HepG2 (cell line): Measurements from ENCODE around the gene TRABD. TPM values are rescaled to one million over a fixed set of nuclear protein-coding genes. Genes with fewer than 3 reads are reported as not detected.

Source experiments
- CREB3 ChIP-seq: sonication (generic); formaldehyde crosslinking; IDR thresholded peaks from 2 replicates; pipeline ENCODE4 v1.5.0; 2020; ENCODE audit warnings: missing genetic modification reagents
- FOSL2 ChIP-seq: sonication (generic); formaldehyde crosslinking; IDR thresholded peaks from 2 replicates; pipeline ENCODE4 v1.4.0; 2020; ENCODE audit warnings: missing genetic modification reagents
- HDAC1 ChIP-seq: sonication (generic); formaldehyde crosslinking; IDR thresholded peaks from 2 replicates; pipeline ENCODE4 v1.5.1; 2020; ENCODE audit warnings: mild to moderate bottlenecking, missing genetic modification reagents
- KDM3A ChIP-seq: IDR thresholded peaks from 2 replicates; pipeline ENCODE4 v1.6.1; 2018; ENCODE audit warnings: low read depth, missing compliant biosample characterization
- MED13 ChIP-seq: sonication (generic); formaldehyde crosslinking; IDR thresholded peaks from 2 replicates; pipeline ENCODE4 v1.5.0; 2020; ENCODE audit warnings: missing genetic modification reagents
- MNT ChIP-seq: fragments of 450-650 bp; IDR thresholded peaks from 2 replicates; pipeline ENCODE4 v1.6.1; 2016
- MXD4 ChIP-seq: IDR thresholded peaks from 2 replicates; pipeline ENCODE4 v1.6.1; 2016; ENCODE audit warnings: mild to moderate bottlenecking, missing biosample characterization, missing genetic modification reagents
- MXI1 ChIP-seq: IDR thresholded peaks from 3 replicates; pipeline ENCODE4 v1.6.1; 2012; ENCODE audit warnings: low read depth, low read length, inconsistent platforms, borderline replicate concordance
- NFIC ChIP-seq: IDR thresholded peaks from 2 replicates; pipeline ENCODE4 v1.6.1; 2012; ENCODE audit warnings: mild to moderate bottlenecking, low read length, inconsistent platforms
- REST ChIP-seq, 2 experiments: IDR thresholded peaks; 2 replicates each; pipeline ENCODE4 v1.6.1; 2011 to 2012; ENCODE audit warnings: low read length in 2 of 2, borderline replicate concordance in 1 of 2, low read depth in 1 of 2, mild to moderate bottlenecking in 1 of 2, moderate library complexity in 1 of 2
- TEAD3 ChIP-seq: optimal IDR thresholded peaks from 2 replicates; pipeline ENCODE3; 2016; ENCODE audit warnings: borderline replicate concordance
- THAP11 ChIP-seq: IDR thresholded peaks from 2 replicates; pipeline ENCODE4 v1.6.1; 2016; ENCODE audit warnings: missing biosample characterization, missing genetic modification reagents
- XRCC5 ChIP-seq: fragments of 200-400 bp; formaldehyde crosslinking; optimal IDR thresholded peaks from 2 replicates; pipeline ENCODE3; 2017; ENCODE audit warnings: mild to moderate bottlenecking, low read length
- ZBTB10 ChIP-seq: sonication (generic); formaldehyde crosslinking; IDR thresholded peaks from 2 replicates; pipeline ENCODE4 v1.4.0; 2020; ENCODE audit warnings: missing genetic modification reagents, borderline replicate concordance
- ZFP41 ChIP-seq: sonication (generic); formaldehyde crosslinking; IDR thresholded peaks from 2 replicates; pipeline ENCODE4 v1.4.0; 2020; ENCODE audit warnings: mild to moderate bottlenecking, missing genetic modification reagents, borderline replicate concordance
- ZFX ChIP-seq: sonication (generic); formaldehyde crosslinking; IDR thresholded peaks from 2 replicates; pipeline ENCODE4 v1.4.0; 2020; ENCODE audit warnings: mild to moderate bottlenecking, low read depth, missing genetic modification reagents, moderate library complexity
- ZNF33A ChIP-seq: sonication (generic); formaldehyde crosslinking; IDR thresholded peaks from 2 replicates; pipeline ENCODE4 v1.5.1; 2020; ENCODE audit warnings: missing genetic modification reagents, mild to moderate bottlenecking, moderate library complexity, borderline replicate concordance
- ZNF510 ChIP-seq: sonication (generic); formaldehyde crosslinking; IDR thresholded peaks from 2 replicates; pipeline ENCODE4 v1.4.0; 2020; ENCODE audit warnings: low read depth, mild to moderate bottlenecking, missing genetic modification reagents
- ZNF543 ChIP-seq: sonication (generic); formaldehyde crosslinking; IDR thresholded peaks from 2 replicates; pipeline ENCODE4 v1.4.0; 2020; ENCODE audit warnings: mild to moderate bottlenecking, missing genetic modification reagents
- ZNF569 ChIP-seq: sonication (generic); formaldehyde crosslinking; IDR thresholded peaks from 2 replicates; pipeline ENCODE4 v1.5.0; 2020; ENCODE audit warnings: mild to moderate bottlenecking, missing genetic modification reagents, moderate library complexity, borderline replicate concordance
- ZNF619 ChIP-seq: sonication (generic); formaldehyde crosslinking; IDR thresholded peaks from 2 replicates; pipeline ENCODE4 v1.4.0; 2020; ENCODE audit warnings: mild to moderate bottlenecking, missing genetic modification reagents
- polyA plus RNA-seq, 8 experiments: library from polyadenylated mRNA; depleted of rRNA in 3 of 8; stranded (reverse) in 7 of 8; unstranded in 1 of 8; fragments of >200 nt; fragmentation: Illumina TruSeq in 4 of 8; extraction: Trizol in 4 of 8; gene quantifications; 2 replicates each; pipeline versions ENCODE4 v1.2.1 to v1.2.3, GENCODE V29; 2011 to 2016; ENCODE audit warnings: low read depth in 4 of 8, missing spikeins in 1 of 8, mixed read lengths in 1 of 8; ENCODE audit not compliant: insufficient read depth in 1 of 8
- total RNA-seq, 5 experiments: library from RNA; depleted of rRNA; stranded (reverse); fragments of >200 nt; fragmentation: Illumina TruSeq; extraction: Trizol; gene quantifications; 2 replicates each; pipeline ENCODE4 v1.2.3, GENCODE V29; 2016; ENCODE audit warnings: low read depth in 1 of 5

The TRABD gene
- total and polyA plus RNA-seq, 2 of the 13 experiments (the other 11 are each of a cell fraction or from before 2014, with no cell fraction given), result 21.5 to 28.9 TPM

- TF ChIP-seq ZBTB10 (CRISPR knock-in tag), result peak; percentile 87; the same call in 1 of the 2 replicates
- TF ChIP-seq MED13 (CRISPR knock-in tag), result no peak
- TF ChIP-seq ZFX, result peak; percentile 88
- no peak for TF ChIP-seq ZNF569
- no peak for TF ChIP-seq REST (IDR thresholded peaks at IDR 0.05; ENCODE audit: borderline replicate concordance in 1 of 2, low read depth in 1 of 2, low read length in 2 of 2)
- peak; percentile 16 for TF ChIP-seq TEAD3 (CRISPR knock-in tag)
- TF ChIP-seq HDAC1 (CRISPR knock-in tag), result peak; percentile 82
- no peak for TF ChIP-seq ZNF33A
- no peak for TF ChIP-seq NFIC
- TF ChIP-seq THAP11 (CRISPR knock-in tag), result peak; percentile 21; the same call in 1 of the 2 replicates
- peak; percentile 35 for TF ChIP-seq XRCC5
- TF ChIP-seq FOSL2 (CRISPR knock-in tag), result peak; percentile 64
- 0 out of 2 replicates have a peak, but pooled peaks have one; percentile 25 for TF ChIP-seq ZFP41 (CRISPR knock-in tag)
- TF ChIP-seq MNT, result no peak
- 0 out of 2 replicates have a peak, but pooled peaks have one; percentile 22 for TF ChIP-seq ZNF619 (CRISPR knock-in tag)
- peak; percentile 56; the same call in 1 of the 2 replicates for TF ChIP-seq MXD4 (CRISPR knock-in tag)
- TF ChIP-seq ZNF510, result no peak
- peak; percentile 63; the same call in 1 of the 2 replicates for TF ChIP-seq KDM3A (CRISPR knock-in tag)
- TF ChIP-seq CREB3 (CRISPR knock-in tag), result no peak
- TF ChIP-seq MXI1, result 0 out of 3 replicates have a peak, but pooled peaks have one; percentile 21
- TF ChIP-seq ZNF543, result peak; percentile 52; the same call in 1 of the 2 replicates
Measured at GRCh38 chr22:50146439-50147238, 39.1 kb upstream of the TRABD start (continued).
